ENCODE data around the gene CCDC17. TPM values are rescaled to one million over a fixed set of nuclear protein-coding genes. Genes with fewer than 3 reads are reported as not detected.

CCDC17 gene
- total RNA-seq, 1 donor from 2014 or later = 2.2 TPM

GRCh38 chr1:45586769-45587168 lies 37.1 kb downstream of the CCDC17 start:
- no peak for TF ChIP-seq CTCF (IDR thresholded peaks at IDR 0.05)
- Mint-ChIP-seq H3K9me3 (ENCODE audit: unreplicated experiment) (no peaks in the 10 kb centered on the region), H3K27me3 (ENCODE audit: unreplicated experiment) (no peaks in the 10 kb centered on the region), H3K36me3 (ENCODE audit: unreplicated experiment) (no peaks in the 10 kb centered on the region), H3K27ac (ENCODE audit: unreplicated experiment) (peak overlapping the region; percentile 56), H3K4me3 (ENCODE audit: unreplicated experiment) (peak overlapping the region; percentile 58), H3K4me1 (ENCODE audit: unreplicated experiment) (peaks cover 25% of the 10 kb centered on the region)
- DNase-seq (ENCODE audit: extremely low spot score, unreplicated experiment) = peak; percentile 27

GRCh38 chr1:45585496-45586075 lies 38.3 kb downstream of the CCDC17 start:
- Mint-ChIP-seq H3K27ac (ENCODE audit: unreplicated experiment) (peak overlapping the region; percentile 98), H3K4me3 (ENCODE audit: unreplicated experiment) (peak overlapping the region; percentile 97), H3K36me3 (ENCODE audit: unreplicated experiment) (no peaks in the 10 kb centered on the region), H3K27me3 (ENCODE audit: unreplicated experiment) (no peaks in the 10 kb centered on the region), H3K4me1 (ENCODE audit: unreplicated experiment) (peaks cover 25% of the 10 kb centered on the region), H3K9me3 (ENCODE audit: unreplicated experiment) (no peaks in the 10 kb centered on the region)
- DNase-seq (ENCODE audit: extremely low spot score, unreplicated experiment) = peak; percentile 19
- no peak for TF ChIP-seq CTCF (IDR thresholded peaks at IDR 0.05)

GRCh38 chr1:45585110-45585426 lies 38.8 kb downstream of the CCDC17 start:
- Mint-ChIP-seq H3K27ac (ENCODE audit: unreplicated experiment) (peak overlapping the region; percentile 98), H3K27me3 (ENCODE audit: unreplicated experiment) (no peaks in the 10 kb centered on the region), H3K36me3 (ENCODE audit: unreplicated experiment) (no peaks in the 10 kb centered on the region), H3K4me1 (ENCODE audit: unreplicated experiment) (peaks cover 25% of the 10 kb centered on the region), H3K4me3 (ENCODE audit: unreplicated experiment) (peak overlapping the region; percentile 97), H3K9me3 (ENCODE audit: unreplicated experiment) (no peaks in the 10 kb centered on the region)
- no peak for DNase-seq (ENCODE audit: extremely low spot score, unreplicated experiment)
- no peak for TF ChIP-seq CTCF (IDR thresholded peaks at IDR 0.05)

GRCh38 chr1:45584351-45585109 lies 39.3 kb downstream of the CCDC17 start:
- Mint-ChIP-seq H3K27ac (ENCODE audit: unreplicated experiment) (peak overlapping the region; percentile 98), H3K4me3 (ENCODE audit: unreplicated experiment) (peak overlapping the region; percentile 97), H3K4me1 (ENCODE audit: unreplicated experiment) (peaks cover 25% of the 10 kb centered on the region), H3K36me3 (ENCODE audit: unreplicated experiment) (no peaks in the 10 kb centered on the region), H3K9me3 (ENCODE audit: unreplicated experiment) (no peaks in the 10 kb centered on the region), H3K27me3 (ENCODE audit: unreplicated experiment) (no peaks in the 10 kb centered on the region)
- peak; percentile 96 for DNase-seq (ENCODE audit: extremely low spot score, unreplicated experiment)
- TF ChIP-seq CTCF (IDR thresholded peaks at IDR 0.05) = peak; percentile 27

GRCh38 chr1:45583666-45584350 lies 40.0 kb downstream of the CCDC17 start, which contains the start of gene NASP:
TSS of gene NASP (plus strand) at chr1:45584041. CDS start at chr1:45584147, 106 bp downstream.
- DNase-seq (ENCODE audit: extremely low spot score, unreplicated experiment) = peak; percentile 96
- no peaks in the 10 kb centered on the region for H3K27me3 Mint-ChIP-seq (ENCODE audit: unreplicated experiment)
- no peaks in the 10 kb centered on the region for H3K36me3 Mint-ChIP-seq (ENCODE audit: unreplicated experiment)
- peaks cover 25% of the 10 kb centered on the region for H3K4me1 Mint-ChIP-seq (ENCODE audit: unreplicated experiment)
- H3K27ac Mint-ChIP-seq (ENCODE audit: unreplicated experiment) = peak within 1 kb of the TSS; percentile 98
- no peaks in the 10 kb centered on the region for H3K9me3 Mint-ChIP-seq (ENCODE audit: unreplicated experiment)
- H3K4me3 Mint-ChIP-seq (ENCODE audit: unreplicated experiment) = peak within 1 kb of the TSS; percentile 97
- no peak for TF ChIP-seq CTCF (IDR thresholded peaks at IDR 0.05)
